MM.1S (cell line): Measurements from ENCODE around the gene TMEM208.

ENCODE experiments used
- DNase-seq: peaks from one replicate; pipeline ENCODE4 v3.0.0-alpha.2; 2015
- H2AFZ ChIP-seq: fragments of 300-600 bp; sonication (generic); 2 replicates; pipeline ENCODE4 v1.6.0; 2016; ENCODE audit warnings: antibody characterized with exemption, low read length
- H3F3A ChIP-seq: fragments of 300-600 bp; sonication (generic); 2 replicates; pipeline ENCODE4 v1.6.1; 2016; ENCODE audit warnings: mild to moderate bottlenecking, antibody characterized with exemption, low read length, moderate library complexity, mixed read lengths; ENCODE audit not compliant: insufficient read depth
- H3K27ac ChIP-seq: fragments of 300-600 bp; sonication (generic); 2 replicates; pipeline ENCODE4 v1.5.1; 2016; ENCODE audit warnings: mild to moderate bottlenecking, low read length
- H3K27me3 ChIP-seq: fragments of 300-600 bp; sonication (generic); replicated peaks from 2 replicates; pipeline ENCODE4 v1.6.0; 2016; ENCODE audit warnings: low read length; ENCODE audit not compliant: insufficient read depth
- H3K36me3 ChIP-seq: fragments of 300-600 bp; sonication (generic); replicated peaks from 2 replicates; pipeline ENCODE4 v1.6.1; 2016; ENCODE audit warnings: mild to moderate bottlenecking, low read length, mixed read lengths; ENCODE audit not compliant: insufficient read depth
- H3K4me1 ChIP-seq: fragments of 300-600 bp; sonication (generic); 2 replicates; pipeline ENCODE4 v1.6.1; 2016; ENCODE audit warnings: low read length, mixed read lengths
- H3K4me2 ChIP-seq: fragments of 300-600 bp; sonication (generic); 2 replicates; pipeline ENCODE4 v1.6.0; 2016; ENCODE audit warnings: low read depth, low read length
- H3K4me3 ChIP-seq: fragments of 300-600 bp; sonication (generic); 2 replicates; pipeline ENCODE4 v1.5.1; 2016; ENCODE audit warnings: low read length, mixed read lengths
- H3K79me2 ChIP-seq: fragments of 300-600 bp; sonication (generic); 2 replicates; pipeline ENCODE4 v1.6.1; 2016; ENCODE audit warnings: mixed run types, low read length, mixed read lengths
- H3K9ac ChIP-seq: fragments of 300-600 bp; sonication (generic); 2 replicates; pipeline ENCODE4 v1.6.1; 2016; ENCODE audit warnings: low read length, mixed read lengths
- H3K9me2 ChIP-seq: fragments of 300-600 bp; sonication (generic); replicated peaks from 2 replicates; pipeline ENCODE4 v1.6.1; 2016; ENCODE audit warnings: mild to moderate bottlenecking, low read length, mixed read lengths; ENCODE audit not compliant: insufficient read depth
- H3K9me3 ChIP-seq: fragments of 300-600 bp; sonication (generic); replicated peaks from 2 replicates; pipeline ENCODE4 v1.6.1; 2016; ENCODE audit warnings: mild to moderate bottlenecking, low read length, mixed read lengths; ENCODE audit not compliant: insufficient read depth
- H4K20me1 ChIP-seq: fragments of 300-600 bp; sonication (generic); 2 replicates; pipeline ENCODE4 v1.6.1; 2016; ENCODE audit warnings: mild to moderate bottlenecking, low read length, moderate library complexity, mixed read lengths; ENCODE audit not compliant: insufficient read depth
- EZH2 ChIP-seq: fragments of 300-600 bp; sonication (generic); optimal IDR thresholded peaks from 2 replicates; pipeline ENCODE3; 2017; ENCODE audit warnings: low read depth, mild to moderate bottlenecking, antibody characterized with exemption, low read length, mixed read lengths
- EZH2phosphoT487 ChIP-seq: fragments of 300-600 bp; sonication (generic); IDR thresholded peaks from 2 replicates; pipeline ENCODE4 v1.6.1; 2018; ENCODE audit warnings: antibody characterized with exemption, low read length
- TF ChIP-seq, protein P1 (sequence below): fragments of 300-600 bp; sonication (generic); IDR thresholded peaks from 2 replicates; pipeline ENCODE4 v1.5.1; 2016; ENCODE audit warnings: antibody characterized with exemption, low read length, mixed read lengths

The TMEM208 gene

GRCh38 chr16:67197704-67198103 is 29.2 kb upstream of the TMEM208 start:
- H3K9me2 ChIP-seq: no peaks in the 10 kb centered on the region
- peaks cover 16% of the 10 kb centered on the region; the same call in 1 of the 2 replicates for H3K36me3 ChIP-seq
- no peaks in the 10 kb centered on the region for H4K20me1 ChIP-seq
- peaks cover 41% of the 10 kb centered on the region for H3K79me2 ChIP-seq
- H2AFZ ChIP-seq: no peak overlapping the region
- no peaks in the 10 kb centered on the region for H3F3A ChIP-seq
- no peaks in the 10 kb centered on the region for H3K27me3 ChIP-seq
- peaks cover 9% of the 10 kb centered on the region; the same call in 1 of the 2 replicates for H3K4me1 ChIP-seq
- DNase-seq: no peak
- TF ChIP-seq EZH2 (no peak), EZH2phosphoT487 (no peak)
- TF ChIP-seq, protein P1, sequence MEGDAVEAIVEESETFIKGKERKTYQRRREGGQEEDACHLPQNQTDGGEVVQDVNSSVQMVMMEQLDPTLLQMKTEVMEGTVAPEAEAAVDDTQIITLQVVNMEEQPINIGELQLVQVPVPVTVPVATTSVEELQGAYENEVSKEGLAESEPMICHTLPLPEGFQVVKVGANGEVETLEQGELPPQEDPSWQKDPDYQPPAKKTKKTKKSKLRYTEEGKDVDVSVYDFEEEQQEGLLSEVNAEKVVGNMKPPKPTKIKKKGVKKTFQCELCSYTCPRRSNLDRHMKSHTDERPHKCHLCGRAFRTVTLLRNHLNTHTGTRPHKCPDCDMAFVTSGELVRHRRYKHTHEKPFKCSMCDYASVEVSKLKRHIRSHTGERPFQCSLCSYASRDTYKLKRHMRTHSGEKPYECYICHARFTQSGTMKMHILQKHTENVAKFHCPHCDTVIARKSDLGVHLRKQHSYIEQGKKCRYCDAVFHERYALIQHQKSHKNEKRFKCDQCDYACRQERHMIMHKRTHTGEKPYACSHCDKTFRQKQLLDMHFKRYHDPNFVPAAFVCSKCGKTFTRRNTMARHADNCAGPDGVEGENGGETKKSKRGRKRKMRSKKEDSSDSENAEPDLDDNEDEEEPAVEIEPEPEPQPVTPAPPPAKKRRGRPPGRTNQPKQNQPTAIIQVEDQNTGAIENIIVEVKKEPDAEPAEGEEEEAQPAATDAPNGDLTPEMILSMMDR: no peak
- H3K9me3 ChIP-seq: no peaks in the 10 kb centered on the region
- no peak overlapping the region for H3K27ac ChIP-seq
- H3K9ac ChIP-seq: no peak overlapping the region
- H3K4me2 ChIP-seq: no peak overlapping the region
- H3K4me3 ChIP-seq: no peak overlapping the region

DNA sequence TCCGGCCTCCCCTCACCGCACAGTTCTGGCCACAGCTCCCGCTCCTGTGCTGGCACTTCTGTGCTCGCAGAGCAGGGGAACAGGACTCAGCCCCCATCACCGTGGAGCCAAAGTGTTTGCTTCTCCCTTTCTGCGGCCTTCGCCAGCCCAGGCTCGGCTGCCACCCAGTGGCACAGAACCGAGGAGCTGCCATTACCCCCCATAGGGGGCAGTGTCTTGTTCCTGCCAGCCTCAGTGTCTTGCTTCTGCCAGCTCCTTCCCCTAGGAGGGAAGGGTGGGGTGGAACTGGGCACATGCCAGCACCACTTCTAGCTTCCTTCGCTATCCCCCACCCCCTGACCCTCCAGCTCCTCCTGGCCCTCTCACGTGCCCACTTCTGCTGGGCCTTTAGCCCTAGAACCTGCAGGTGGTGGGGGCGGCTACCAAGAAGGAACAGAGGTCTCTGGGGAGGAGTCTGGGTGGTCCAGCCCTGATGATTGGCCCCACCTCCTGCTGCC is 28.6 kb upstream of the TMEM208 start:
- no peaks in the 10 kb centered on the region for H3K27me3 ChIP-seq
- H3K36me3 ChIP-seq: peaks cover 16% of the 10 kb centered on the region; the same call in 1 of the 2 replicates
- no peak for DNase-seq
- H3K9ac ChIP-seq: no peak overlapping the region
- peaks cover 4% of the 10 kb centered on the region; the same call in 1 of the 2 replicates for H3K4me1 ChIP-seq
- H3K9me3 ChIP-seq: no peaks in the 10 kb centered on the region
- H3F3A ChIP-seq: no peaks in the 10 kb centered on the region
- no peaks in the 10 kb centered on the region for H4K20me1 ChIP-seq
- H3K79me2 ChIP-seq: peaks cover 35% of the 10 kb centered on the region
- H3K9me2 ChIP-seq: no peaks in the 10 kb centered on the region
- H3K4me2 ChIP-seq: no peak overlapping the region
- no peak overlapping the region for H3K27ac ChIP-seq
- TF ChIP-seq EZH2phosphoT487: no peak
- TF ChIP-seq, protein P1: peak; percentile 37
- H2AFZ ChIP-seq: no peak overlapping the region
- no peak overlapping the region for H3K4me3 ChIP-seq

DNA sequence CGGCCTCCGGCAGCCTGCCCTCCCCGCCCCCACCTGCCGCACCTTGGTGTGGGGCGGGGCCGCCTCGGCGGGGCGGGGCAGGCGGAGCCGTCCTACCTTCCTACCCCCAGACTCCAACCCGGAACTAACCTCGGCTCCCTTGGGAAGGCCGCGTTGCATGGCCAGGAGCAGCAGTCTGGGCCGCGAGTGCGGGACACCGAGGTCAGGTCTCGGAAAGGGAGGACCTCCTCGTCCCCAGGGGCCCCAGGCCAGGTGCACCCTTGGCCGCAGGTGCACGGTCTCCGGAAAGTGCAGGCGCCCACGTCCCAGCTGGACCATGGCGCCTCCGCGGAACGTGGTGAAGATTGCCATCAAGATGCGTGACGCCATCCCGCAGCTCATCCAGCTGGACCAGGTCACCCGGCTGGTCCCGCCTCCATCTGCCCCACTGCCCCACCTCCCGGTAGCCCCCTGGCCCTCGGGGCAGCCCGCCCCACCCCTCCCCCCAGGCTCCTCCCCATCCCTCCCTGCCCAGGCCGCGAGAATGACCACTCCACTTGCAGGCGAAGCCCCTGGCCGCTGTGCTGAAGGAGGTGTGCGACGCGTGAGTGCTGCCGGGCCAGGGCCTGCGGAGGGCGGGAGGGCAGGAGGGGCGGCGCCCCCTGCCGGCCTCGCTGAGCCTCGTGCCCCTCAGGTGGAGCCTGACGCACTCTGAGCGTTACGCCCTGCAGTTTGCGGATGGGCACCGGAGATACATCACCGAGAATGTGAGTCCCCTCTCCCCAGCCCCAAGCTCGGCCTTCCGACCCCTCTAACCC is 27.7 kb upstream of the TMEM208 start, which contains the start of gene ELMO3:
Gene ELMO3 (plus strand): TSS at position 121 of the 797 bp plus-strand sequence. CDS start 196 bp downstream, at position 317.
- Histone ChIP-seq H3K9ac (no peak within 1 kb of the TSS), H3K9me2 (no peaks in the 10 kb centered on the region), H3K4me2 (no peak within 1 kb of the TSS), H3K27ac (no peak within 1 kb of the TSS), H3K9me3 (no peaks in the 10 kb centered on the region), H3K4me1 (no peaks in the 10 kb centered on the region), H3K4me3 (no peak within 1 kb of the TSS), H2AFZ (no peak within 1 kb of the TSS), H3K36me3 (peaks cover 12% of the 10 kb centered on the region; the same call in 1 of the 2 replicates), H3F3A (no peaks in the 10 kb centered on the region), H3K79me2 (peaks cover 26% of the 10 kb centered on the region), H4K20me1 (no peaks in the 10 kb centered on the region), H3K27me3 (no peaks in the 10 kb centered on the region)
- no peak for DNase-seq
- TF ChIP-seq EZH2phosphoT487: no peak
- TF ChIP-seq EZH2: no peak
- TF ChIP-seq, protein P1: no peak
